Progenitor cell of endocrine pancreas (in vitro differentiated cells): ENCODE data around the gene BSN. TPM values are rescaled to one million over a fixed set of nuclear protein-coding genes. Genes with fewer than 3 reads are reported as not detected.
A peak's percentile ranks its signal among the peaks of the same experiment; 100 is the strongest.
"Not testable (repeated sequence)": the region's sequence is repeated elsewhere in the genome, so short reads cannot be mapped to it uniquely, and the experiment has no call there.

Experiments used
- DNase-seq: peaks from one replicate; pipeline ENCODE4 v3.0.0; 2021; ENCODE audit warnings: low spot score; ENCODE audit not compliant: unreplicated experiment
- H3K27ac Mint-ChIP-seq: 2 replicates; pipeline ENCODE4 v1.8.0; 2021; ENCODE audit warnings: mild to moderate bottlenecking, moderate library complexity, mixed read lengths
- H3K27me3 Mint-ChIP-seq: 2 replicates; pipeline ENCODE4 v1.8.0; 2021; ENCODE audit warnings: mixed read lengths
- H3K36me3 Mint-ChIP-seq: 2 replicates; pipeline ENCODE4 v1.8.0; 2022; ENCODE audit warnings: mixed read lengths; ENCODE audit not compliant: insufficient read depth
- H3K4me1 Mint-ChIP-seq: 2 replicates; pipeline ENCODE4 v1.8.0; 2021; ENCODE audit warnings: low read depth, mixed read lengths
- H3K4me3 Mint-ChIP-seq: 2 replicates; pipeline ENCODE4 v1.8.0; 2021; ENCODE audit warnings: low read depth, mild to moderate bottlenecking, moderate library complexity, mixed read lengths
- H3K9me3 Mint-ChIP-seq: 2 replicates; pipeline ENCODE4 v1.8.0; 2021; ENCODE audit warnings: low read depth, mixed read lengths
- total RNA-seq: library from RNA; stranded (reverse); gene quantifications from 2 replicates; pipeline ENCODE4 v1.2.1, GENCODE V29; 2021
- TF ChIP-seq, protein P1 (sequence below): fragments of 200-600 bp; sonication (generic); IDR thresholded peaks from one replicate; pipeline ENCODE4 v1.5.0; 2021; ENCODE audit warnings: antibody characterized with exemption, mild to moderate bottlenecking; ENCODE audit not compliant: unreplicated experiment

BSN gene
- total RNA-seq, 1 donor from 2014 or later = 3.8 TPM

DNA sequence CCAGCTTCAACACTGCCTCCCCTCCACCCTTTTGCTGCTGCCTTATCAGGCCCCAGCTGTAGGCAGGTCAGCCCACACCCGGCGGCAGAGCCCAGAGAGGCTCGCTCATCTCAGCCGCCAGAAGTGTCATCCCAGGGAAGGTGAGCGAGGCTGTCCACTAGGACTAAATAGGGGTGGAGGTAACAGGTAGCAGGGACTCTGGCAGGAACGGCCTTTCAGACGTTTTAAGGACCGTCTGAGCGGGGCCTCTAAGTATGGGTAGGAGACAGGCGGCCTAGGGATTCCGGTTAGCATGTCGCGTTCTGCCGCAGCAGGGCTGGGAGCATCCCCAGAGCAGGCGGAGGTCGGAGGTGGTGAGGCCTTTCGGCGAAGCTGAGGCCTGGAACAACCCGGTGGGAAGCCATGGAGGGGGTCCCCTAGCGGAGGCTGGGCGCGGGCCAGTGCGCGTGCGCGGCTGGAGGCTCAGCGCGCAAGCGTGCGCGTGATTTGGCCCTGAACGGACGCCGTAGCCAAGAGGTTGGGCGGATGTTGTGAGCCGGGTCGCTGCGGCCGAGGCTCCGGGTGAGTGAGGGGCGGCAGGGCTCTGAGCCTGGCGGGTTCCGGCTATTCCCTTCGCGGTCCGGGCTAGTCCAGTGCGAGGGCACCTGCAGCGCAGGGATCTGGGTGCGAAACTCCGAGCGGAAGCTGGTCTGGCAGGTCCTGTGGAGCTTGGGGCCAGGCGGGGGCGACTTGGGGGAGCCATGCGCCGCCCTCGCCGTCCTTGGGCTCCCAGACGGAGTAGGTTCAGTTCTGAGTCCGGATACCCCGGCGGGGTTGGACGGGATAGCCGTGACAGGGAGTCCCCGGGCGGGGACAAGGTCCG, 135.0 kb downstream of the BSN start, which contains the start of the genes MST1 and RNF123:
MST1 (minus strand) TSS at position 429 of the 862 bp plus-strand sequence. CDS start 783 bp downstream, outside the sequence.
RNF123 (plus strand) TSS at position 512 of the 862 bp plus-strand sequence. CDS start 1,609 bp downstream, outside the sequence.
- Mint-ChIP-seq H3K36me3 (peaks cover 2% of the 10 kb centered on the region), H3K4me1 (peaks cover 15% of the 10 kb centered on the region), H3K9me3 (no peaks in the 10 kb centered on the region), H3K27me3 (peaks cover 3% of the 10 kb centered on the region), H3K27ac (peak within 1 kb of the TSS; percentile 98), H3K4me3 (peak within 1 kb of the TSS; percentile 96)
- TF ChIP-seq, protein P1, sequence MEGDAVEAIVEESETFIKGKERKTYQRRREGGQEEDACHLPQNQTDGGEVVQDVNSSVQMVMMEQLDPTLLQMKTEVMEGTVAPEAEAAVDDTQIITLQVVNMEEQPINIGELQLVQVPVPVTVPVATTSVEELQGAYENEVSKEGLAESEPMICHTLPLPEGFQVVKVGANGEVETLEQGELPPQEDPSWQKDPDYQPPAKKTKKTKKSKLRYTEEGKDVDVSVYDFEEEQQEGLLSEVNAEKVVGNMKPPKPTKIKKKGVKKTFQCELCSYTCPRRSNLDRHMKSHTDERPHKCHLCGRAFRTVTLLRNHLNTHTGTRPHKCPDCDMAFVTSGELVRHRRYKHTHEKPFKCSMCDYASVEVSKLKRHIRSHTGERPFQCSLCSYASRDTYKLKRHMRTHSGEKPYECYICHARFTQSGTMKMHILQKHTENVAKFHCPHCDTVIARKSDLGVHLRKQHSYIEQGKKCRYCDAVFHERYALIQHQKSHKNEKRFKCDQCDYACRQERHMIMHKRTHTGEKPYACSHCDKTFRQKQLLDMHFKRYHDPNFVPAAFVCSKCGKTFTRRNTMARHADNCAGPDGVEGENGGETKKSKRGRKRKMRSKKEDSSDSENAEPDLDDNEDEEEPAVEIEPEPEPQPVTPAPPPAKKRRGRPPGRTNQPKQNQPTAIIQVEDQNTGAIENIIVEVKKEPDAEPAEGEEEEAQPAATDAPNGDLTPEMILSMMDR = peak; percentile 38
- DNase-seq = peak; percentile 92

DNA sequence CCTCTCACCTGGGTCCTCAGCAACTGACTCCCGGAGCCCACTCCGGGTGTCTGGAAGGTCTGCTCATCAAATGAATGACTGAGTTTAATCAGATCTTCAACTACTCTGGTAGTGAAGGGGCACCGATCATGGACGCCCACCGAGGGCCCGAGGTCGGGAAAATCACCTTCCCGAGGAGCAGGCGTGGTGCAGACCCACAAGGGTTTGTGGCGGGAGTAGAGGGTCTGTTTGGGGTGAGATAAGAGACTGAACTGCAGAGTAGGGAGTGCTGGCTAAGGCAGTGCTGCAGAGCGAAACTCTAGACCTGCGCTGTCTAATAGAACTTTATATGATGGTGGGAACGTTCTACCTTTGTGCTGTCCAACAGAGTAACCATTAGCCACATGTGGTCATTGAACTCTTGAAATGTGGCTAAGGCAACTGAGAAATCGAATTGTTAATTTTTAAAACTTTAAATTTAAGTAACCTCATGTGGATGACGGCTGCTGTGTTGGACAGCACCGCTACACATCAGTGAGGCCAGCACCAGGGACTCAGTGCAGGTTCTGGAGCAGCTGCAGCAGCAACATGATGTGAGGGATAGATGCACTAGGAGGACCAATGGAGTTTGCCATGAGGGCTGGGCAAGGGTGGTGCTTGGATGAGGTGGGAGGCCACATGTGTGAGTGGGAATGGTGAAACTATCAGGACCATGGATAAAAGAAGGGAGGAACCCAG, 135.8 kb downstream of the BSN start:
- not testable (repeated sequence) for H3K9me3 Mint-ChIP-seq, DNase-seq, H3K27me3 Mint-ChIP-seq, H3K36me3 Mint-ChIP-seq
- Mint-ChIP-seq H3K4me1 (peaks cover 15% of the 10 kb centered on the region), H3K27ac (peak overlapping the region; percentile 98), H3K4me3 (peak overlapping the region; percentile 96)

DNA sequence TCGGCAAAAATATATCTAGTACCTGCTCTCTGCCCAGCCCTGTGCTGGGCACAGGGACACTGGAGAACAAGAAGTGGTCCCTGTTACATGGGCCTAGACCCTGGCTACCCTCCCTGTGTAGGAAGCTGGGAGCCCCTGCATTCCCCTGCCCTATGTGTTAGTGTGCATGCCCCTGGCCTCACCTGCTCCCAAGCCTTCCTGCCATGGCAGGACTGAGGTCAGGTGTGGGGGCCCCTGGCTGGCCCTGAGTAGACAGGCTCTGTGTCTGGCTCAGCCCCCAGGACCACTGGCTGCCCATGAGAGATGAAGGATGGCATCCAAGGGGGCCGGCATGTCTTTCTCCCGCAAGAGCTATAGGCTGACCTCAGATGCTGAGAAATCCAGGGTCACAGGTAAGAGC, 136.6 kb downstream of the BSN start:
- not testable (repeated sequence) for H3K27me3 Mint-ChIP-seq, DNase-seq, H3K36me3 Mint-ChIP-seq, H3K27ac Mint-ChIP-seq, H3K9me3 Mint-ChIP-seq
- Mint-ChIP-seq H3K4me1 (peaks cover 15% of the 10 kb centered on the region), H3K4me3 (peak overlapping the region; percentile 96)

DNA sequence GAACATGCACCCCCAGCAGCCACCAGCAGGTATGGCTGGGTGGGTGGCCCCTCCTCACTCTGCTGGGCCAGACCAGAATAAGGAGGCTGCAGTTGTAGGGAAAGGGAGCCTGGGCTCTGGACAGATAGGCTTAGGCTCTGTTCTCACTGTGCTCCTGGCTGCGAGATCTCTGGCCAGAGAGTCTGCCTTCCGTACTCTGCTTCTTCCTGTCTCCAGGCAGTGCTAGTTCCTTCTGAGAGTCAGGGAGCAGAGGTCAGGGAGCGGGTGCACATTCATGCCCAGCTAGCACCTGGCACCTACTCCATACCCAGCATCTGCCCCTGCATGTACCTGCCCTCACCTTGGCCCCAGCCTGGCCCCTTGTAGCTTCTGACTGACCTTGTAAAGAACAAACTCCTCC, 137.2 kb downstream of the BSN start:
- H3K4me3 Mint-ChIP-seq, H3K9me3 Mint-ChIP-seq, H3K27me3 Mint-ChIP-seq, H3K36me3 Mint-ChIP-seq, H3K27ac Mint-ChIP-seq, DNase-seq: not testable (repeated sequence)
- H3K4me1 Mint-ChIP-seq = peaks cover 13% of the 10 kb centered on the region

DNA sequence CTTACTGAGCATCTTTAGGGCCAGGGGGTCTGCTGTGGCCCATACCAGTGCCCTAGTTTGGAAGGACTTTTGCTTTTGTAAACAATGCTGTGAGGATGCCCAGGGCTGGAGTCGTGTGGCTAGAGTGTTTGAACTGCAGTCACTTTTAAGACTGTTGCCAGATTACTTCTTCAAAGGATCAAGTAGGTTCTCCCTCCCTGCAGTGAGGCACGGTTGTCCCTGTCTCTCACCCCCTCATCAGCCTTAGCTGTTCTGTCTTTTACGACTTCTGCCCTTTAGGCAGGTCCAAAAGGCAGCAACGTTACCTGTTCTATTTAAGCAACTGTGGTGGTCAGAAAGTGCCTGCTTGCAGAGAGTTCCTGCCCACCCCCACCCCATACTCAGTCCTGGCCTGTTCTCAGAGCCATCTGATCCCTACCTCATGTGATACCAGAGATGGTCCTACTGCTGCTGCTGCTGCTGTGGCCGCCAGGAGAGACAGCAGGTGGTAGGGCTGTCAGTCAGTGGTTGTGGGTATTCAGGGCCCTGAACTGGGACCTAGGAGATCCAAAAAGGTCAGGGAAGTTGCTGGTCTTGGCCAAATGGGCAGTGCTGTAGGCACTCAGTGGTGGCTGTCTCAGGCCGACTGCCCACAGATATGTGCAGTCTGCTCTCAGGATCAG, 140.3 kb downstream of the BSN start:
- not testable (repeated sequence) for H3K27me3 Mint-ChIP-seq, DNase-seq, H3K4me1 Mint-ChIP-seq, H3K36me3 Mint-ChIP-seq, H3K27ac Mint-ChIP-seq, H3K4me3 Mint-ChIP-seq, H3K9me3 Mint-ChIP-seq

DNA sequence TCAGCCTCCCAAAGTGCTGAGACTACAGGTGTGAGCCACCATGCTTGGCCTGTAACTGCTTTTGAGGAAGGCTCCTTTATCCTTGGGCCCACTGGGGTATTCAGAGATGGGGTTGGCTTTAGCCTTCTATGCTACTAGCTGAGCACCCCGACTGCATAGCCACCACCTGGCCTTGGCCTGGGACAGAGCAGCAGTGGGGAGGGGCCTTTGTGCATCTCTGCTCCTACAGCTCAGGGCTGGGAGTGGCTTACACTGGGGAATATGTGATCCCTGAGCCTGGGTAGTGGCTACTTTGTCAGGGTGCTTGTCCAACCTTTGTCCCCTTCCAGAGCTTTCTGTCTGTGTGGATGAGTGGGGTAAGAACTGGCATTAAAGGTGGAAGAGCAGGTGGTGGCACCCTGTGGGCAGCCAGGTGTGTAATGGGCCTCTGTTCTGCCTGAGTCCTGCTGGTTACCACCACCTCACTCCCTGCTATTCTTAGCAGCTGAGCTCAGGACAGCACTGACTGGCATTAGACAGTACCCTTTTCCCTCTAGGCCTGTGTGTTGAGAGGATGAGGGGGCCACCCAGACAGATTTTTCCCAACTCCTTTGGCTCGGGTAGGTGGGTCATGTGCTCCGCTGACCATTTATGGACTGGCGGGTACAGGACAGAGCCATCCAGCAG, 141.2 kb downstream of the BSN start:
- not testable (repeated sequence) for H3K36me3 Mint-ChIP-seq, H3K27me3 Mint-ChIP-seq, H3K4me1 Mint-ChIP-seq

DNA sequence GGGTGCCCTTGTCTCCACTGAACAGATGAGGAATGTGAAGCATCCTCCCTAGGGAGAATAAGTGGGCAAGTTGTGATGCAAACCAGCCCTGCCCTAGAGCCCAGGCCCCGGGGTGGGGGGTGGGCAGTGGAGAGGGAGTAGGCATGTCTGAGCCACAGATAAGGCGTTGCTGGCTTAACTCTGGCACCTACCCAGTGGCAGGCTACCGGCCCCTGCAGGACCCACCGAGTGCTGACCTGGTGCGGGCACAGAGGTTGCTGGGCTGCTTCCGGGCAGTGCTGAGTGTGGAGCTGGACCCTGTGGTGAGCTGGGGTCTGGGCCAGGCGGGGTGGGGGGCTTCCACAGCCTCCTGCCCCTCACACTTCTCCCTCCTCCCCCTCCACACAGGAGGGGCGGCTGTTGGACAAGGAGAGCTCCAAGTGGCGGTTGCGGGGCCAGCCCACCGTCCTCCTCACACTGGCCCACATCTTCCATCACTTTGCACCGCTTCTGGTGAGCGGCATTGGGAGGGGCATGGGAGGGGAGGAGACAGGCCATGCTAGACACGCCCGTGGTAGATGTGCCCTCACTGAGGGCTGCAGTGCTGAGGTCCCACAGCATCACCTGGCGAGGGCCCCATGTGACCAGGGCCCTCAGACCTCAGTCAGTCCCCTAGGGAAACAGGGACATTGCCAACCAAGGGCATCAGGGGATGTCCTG, 145.2 kb downstream of the BSN start:
- Mint-ChIP-seq H3K4me1 (no peaks in the 10 kb centered on the region), H3K9me3 (no peaks in the 10 kb centered on the region), H3K4me3 (no peak overlapping the region), H3K27ac (no peak overlapping the region), H3K36me3 (peaks cover 3% of the 10 kb centered on the region), H3K27me3 (no peaks in the 10 kb centered on the region)
- DNase-seq = no peak
- TF ChIP-seq, protein P1 = no peak

More for the DNA sequence above, 141.2 kb downstream of the BSN start:
- H3K27ac Mint-ChIP-seq, DNase-seq, H3K9me3 Mint-ChIP-seq, H3K4me3 Mint-ChIP-seq: not testable (repeated sequence)
